ENCODE data around the gene GPD1L. TPM values are rescaled to one million over a fixed set of nuclear protein-coding genes. Genes with fewer than 3 reads are reported as not detected.

GPD1L gene
- total RNA-seq, 4 donors from 2014 or later: 54.8 to 114 (median 107) TPM

DNA sequence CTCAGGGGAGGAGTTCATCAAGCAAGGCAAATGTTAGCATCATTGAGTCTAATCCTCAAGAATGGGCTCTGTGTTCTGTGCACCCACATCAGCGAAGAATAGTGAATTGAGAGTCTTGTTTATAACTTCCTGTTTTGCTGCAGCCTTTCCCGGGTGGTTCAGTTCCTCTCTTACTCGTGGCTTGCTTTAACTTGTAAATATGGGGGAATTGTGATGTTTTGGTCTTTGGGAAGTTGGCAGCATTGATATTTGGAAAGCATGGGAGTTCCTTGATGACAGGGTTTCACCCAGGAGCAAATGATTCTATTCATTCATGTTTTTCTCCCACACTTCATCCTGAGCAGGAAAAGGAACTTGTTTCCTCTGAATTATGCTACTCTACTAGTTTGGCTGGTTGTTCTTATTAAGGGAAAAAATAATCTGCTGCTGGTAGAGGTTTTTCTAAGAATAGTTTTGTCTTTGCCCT lies 40.4 kb downstream of the GPD1L start:
- DNase-seq (ENCODE audit: low spot score) (no peak), ATAC-seq (ENCODE audit: low FRiP score) (no peak)
- TF ChIP-seq, protein P1, sequence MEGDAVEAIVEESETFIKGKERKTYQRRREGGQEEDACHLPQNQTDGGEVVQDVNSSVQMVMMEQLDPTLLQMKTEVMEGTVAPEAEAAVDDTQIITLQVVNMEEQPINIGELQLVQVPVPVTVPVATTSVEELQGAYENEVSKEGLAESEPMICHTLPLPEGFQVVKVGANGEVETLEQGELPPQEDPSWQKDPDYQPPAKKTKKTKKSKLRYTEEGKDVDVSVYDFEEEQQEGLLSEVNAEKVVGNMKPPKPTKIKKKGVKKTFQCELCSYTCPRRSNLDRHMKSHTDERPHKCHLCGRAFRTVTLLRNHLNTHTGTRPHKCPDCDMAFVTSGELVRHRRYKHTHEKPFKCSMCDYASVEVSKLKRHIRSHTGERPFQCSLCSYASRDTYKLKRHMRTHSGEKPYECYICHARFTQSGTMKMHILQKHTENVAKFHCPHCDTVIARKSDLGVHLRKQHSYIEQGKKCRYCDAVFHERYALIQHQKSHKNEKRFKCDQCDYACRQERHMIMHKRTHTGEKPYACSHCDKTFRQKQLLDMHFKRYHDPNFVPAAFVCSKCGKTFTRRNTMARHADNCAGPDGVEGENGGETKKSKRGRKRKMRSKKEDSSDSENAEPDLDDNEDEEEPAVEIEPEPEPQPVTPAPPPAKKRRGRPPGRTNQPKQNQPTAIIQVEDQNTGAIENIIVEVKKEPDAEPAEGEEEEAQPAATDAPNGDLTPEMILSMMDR (IDR thresholded peaks at IDR 0.05): no peak

DNA sequence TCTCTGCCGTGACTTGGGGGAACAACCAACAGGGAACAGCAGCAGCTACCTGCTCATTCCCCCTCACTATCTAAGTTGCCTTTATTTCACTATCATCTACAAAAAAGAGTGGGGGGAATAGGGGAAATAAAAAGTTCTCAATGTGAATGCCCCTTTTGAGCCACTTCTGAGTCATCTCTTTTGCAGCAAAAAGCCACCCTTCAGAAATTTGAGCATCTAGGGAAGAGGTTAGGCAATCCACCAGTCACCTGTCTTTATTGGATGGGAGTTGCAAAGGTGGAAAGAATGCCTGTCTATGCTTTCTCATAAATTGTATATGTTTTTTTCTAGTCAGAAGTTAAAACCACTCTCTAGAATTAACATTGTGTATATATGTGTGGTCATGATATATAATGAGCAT lies 41.1 kb downstream of the GPD1L start:
- ATAC-seq (ENCODE audit: low FRiP score) (no peak), DNase-seq (ENCODE audit: low spot score) (no peak)
- TF ChIP-seq, protein P1 (IDR thresholded peaks at IDR 0.05): no peak

DNA sequence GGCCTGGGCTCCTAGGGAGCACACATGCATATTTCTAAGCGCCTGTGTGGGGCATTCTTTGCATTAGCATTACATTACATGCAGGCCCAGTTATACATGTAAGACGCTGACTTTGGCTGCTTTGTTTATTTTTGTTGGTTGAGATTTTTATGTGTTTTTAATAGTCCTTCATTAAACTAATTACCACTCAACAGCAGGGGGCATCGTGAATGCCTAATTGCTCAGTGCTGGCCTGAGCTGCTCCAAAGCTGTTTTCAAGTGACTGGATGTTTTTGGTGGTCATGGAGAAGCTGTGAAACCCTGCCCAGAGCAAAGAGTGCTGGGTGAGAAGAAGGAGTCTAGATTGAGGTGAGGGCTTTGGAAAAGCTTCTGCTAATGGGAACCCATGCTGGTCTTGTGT lies 41.5 kb downstream of the GPD1L start:
- ATAC-seq (ENCODE audit: low FRiP score) (no peak), DNase-seq (ENCODE audit: low spot score) (no peak)
- TF ChIP-seq, protein P1 (IDR thresholded peaks at IDR 0.05): no peak

DNA sequence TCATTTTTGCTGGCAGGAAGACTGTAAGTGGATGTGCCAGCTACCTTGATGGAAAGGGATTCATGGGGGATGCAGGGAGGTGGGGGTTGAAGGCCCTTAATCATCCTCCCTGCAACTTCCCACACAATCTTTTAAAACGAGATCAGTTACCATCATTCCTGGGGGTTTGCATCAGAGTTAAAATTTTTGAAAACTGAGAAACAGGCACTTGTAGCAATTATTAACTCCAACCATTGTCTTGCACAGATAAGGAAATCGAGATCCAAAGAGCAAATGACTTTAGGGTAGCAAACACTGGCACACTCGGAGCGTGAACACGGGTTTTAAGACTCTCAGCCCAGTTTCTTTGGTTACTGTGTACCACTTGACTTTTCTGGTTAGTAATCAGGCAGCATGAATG lies 41.9 kb downstream of the GPD1L start:
- DNase-seq (ENCODE audit: low spot score) (no peak), ATAC-seq (ENCODE audit: low FRiP score) (no peak)
- TF ChIP-seq, protein P1 (IDR thresholded peaks at IDR 0.05): no peak

DNA sequence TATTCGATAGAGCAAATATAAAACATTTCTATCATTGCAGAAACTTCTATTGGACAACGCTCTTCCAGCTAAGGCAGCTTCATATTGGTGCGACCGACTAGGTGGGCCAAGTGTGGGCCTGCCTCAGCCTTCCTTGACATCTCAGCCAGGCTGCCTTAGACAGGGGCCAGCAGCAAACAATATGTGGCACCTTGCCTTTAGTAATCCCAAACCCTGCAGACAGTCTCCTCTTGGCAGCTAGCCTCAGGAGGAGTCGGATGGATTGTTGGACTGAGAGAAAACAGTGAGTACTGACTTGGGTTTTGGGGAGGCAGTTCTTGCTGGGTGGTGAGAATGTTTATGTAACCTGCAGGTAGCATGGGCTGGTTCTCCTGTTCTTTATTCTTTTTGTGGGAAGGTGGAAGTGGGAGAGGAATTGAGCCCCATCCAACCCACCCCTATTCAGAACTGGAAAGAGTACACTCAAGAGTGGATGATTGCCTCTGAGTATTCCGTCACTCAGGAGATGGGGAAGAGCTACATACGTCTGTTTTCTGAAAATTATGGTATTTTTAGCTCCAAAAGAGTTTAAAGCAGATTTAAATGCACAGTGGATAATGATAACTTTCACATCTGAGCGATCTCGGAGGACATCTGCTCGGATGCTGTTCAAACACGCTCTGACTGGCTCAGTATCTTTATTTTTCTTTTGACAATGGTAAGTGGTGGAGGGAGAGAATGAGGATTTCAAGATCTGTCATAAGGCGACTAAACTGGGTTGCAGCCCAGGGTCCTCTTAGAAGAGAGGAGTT lies 47.2 kb downstream of the GPD1L start:
- no peak for DNase-seq (ENCODE audit: low spot score)
- ATAC-seq (ENCODE audit: low FRiP score): no peak
- TF ChIP-seq, protein P1 (IDR thresholded peaks at IDR 0.05): no peak

DNA sequence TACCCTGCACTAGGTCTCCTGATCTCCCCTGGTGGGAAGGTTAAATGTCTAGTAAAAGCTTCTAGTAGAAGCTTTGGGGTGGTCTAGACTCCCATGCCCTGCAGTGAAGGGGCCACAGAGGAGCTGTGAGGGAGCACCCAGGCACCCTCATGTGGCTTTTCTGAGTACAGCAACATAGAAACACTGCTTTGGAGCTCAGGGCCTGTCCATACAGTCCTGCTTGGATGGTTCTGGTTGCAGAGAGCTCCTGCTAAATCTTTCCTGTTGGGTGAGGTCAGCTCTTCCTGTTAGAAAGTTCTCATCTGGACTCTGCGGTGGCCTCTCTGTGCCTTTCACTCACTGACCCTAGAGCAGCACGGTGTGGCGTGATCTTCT lies 47.8 kb downstream of the GPD1L start:
- ATAC-seq (ENCODE audit: low FRiP score) (no peak), DNase-seq (ENCODE audit: low spot score) (no peak)
- TF ChIP-seq, protein P1 (IDR thresholded peaks at IDR 0.05): no peak

DNA sequence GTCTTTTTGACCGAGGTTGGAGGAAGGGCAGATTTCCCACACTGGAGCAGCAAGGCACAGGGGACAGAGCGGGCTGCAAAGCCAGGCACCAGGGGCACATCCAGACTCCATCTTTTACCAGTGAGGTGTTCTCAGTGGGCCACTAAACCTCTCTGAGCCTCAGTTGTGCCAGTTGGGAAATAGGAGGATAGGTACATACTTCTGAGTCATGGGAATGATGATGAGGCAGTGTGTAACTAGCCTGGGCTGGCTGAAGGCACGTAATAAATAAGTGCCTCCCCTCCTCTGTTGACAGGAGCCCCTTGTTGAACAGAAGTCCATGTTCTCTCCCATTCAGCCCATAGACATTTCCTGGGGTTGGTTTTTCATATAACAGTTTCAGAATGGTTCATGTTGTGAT lies 48.7 kb downstream of the GPD1L start:
- DNase-seq (ENCODE audit: low spot score) (no peak), ATAC-seq (ENCODE audit: low FRiP score) (no peak)

More for the DNA sequence above, 48.7 kb downstream of the GPD1L start:
- TF ChIP-seq, protein P1 (IDR thresholded peaks at IDR 0.05): no peak

Measured in omental fat pad (tissue), 4 donors.